ENCODE results near the gene NOG. TPM values are rescaled to one million over a fixed set of nuclear protein-coding genes. Genes with fewer than 3 reads are reported as not detected.

Gene NOG
- 10 to 100 TPM in 1 of 12 donors, 1 to 10 TPM in 10, not detected in 1; 2.6 to 10.1 (median 5.0) TPM for polyA plus RNA-seq (ENCODE audit: insufficient read length in 12 of 12)
- long read RNA-seq, donor 1, transcript NOG-201 (1 exons, 1,892 nt), result major isoform, 7 of 7 reads
- long read RNA-seq, donor 1, partial matches to known transcripts, result 0 of 7 reads
- long read RNA-seq, donor 1, other reads (novel, unspliced or antisense), result 0 of 7 reads
- long read RNA-seq, donor 2, transcript NOG-201 (1 exons, 1,892 nt), result major isoform, 17 of 17 reads
- long read RNA-seq, donor 2, partial matches to known transcripts, result 0 of 17 reads
- long read RNA-seq, donor 2, other reads (novel, unspliced or antisense), result 0 of 17 reads
- long read RNA-seq, donor 3, transcript NOG-201 (1 exons, 1,892 nt), result major isoform, 8 of 8 reads
- long read RNA-seq, donor 3, partial matches to known transcripts, result 0 of 8 reads
- long read RNA-seq, donor 3, other reads (novel, unspliced or antisense), result 0 of 8 reads
- long read RNA-seq, donor 4, partial matches to known transcripts, result 0 of 4 reads
- long read RNA-seq, donor 4, other reads (novel, unspliced or antisense), result 0 of 4 reads
- long read RNA-seq, donor 5, transcript NOG-201 (1 exons, 1,892 nt), result major isoform, 26 of 26 reads
- long read RNA-seq, donor 5, partial matches to known transcripts, result 0 of 26 reads
- long read RNA-seq, donor 5, other reads (novel, unspliced or antisense), result 0 of 26 reads
- long read RNA-seq, donor 6, transcript NOG-201 (1 exons, 1,892 nt), result major isoform, 9 of 9 reads
- long read RNA-seq, donor 6, partial matches to known transcripts, result 0 of 9 reads
- long read RNA-seq, donor 6, other reads (novel, unspliced or antisense), result 0 of 9 reads
- long read RNA-seq, donor 7, partial matches to known transcripts, result 0 of 2 reads
- long read RNA-seq, donor 7, other reads (novel, unspliced or antisense), result 0 of 2 reads
- long read RNA-seq, donor 8, transcript NOG-201 (1 exons, 1,892 nt), result major isoform, 21 of 21 reads
- long read RNA-seq, donor 8, partial matches to known transcripts, result 0 of 21 reads
- long read RNA-seq, donor 8, other reads (novel, unspliced or antisense), result 0 of 21 reads
- long read RNA-seq, donor 9, transcript NOG-201 (1 exons, 1,892 nt), result major isoform, 7 of 7 reads
- long read RNA-seq, donor 9, partial matches to known transcripts, result 0 of 7 reads
- long read RNA-seq, donor 9, other reads (novel, unspliced or antisense), result 0 of 7 reads
- long read RNA-seq, donor 10, transcript NOG-201 (1 exons, 1,892 nt), result major isoform, 17 of 17 reads
- long read RNA-seq, donor 10, partial matches to known transcripts, result 0 of 17 reads
- long read RNA-seq, donor 10, other reads (novel, unspliced or antisense), result 0 of 17 reads
- long read RNA-seq, donor 11, transcript NOG-201 (1 exons, 1,892 nt), result major isoform, 20 of 20 reads
- long read RNA-seq, donor 11, partial matches to known transcripts, result 0 of 20 reads
- long read RNA-seq, donor 11, other reads (novel, unspliced or antisense), result 0 of 20 reads

DNA sequence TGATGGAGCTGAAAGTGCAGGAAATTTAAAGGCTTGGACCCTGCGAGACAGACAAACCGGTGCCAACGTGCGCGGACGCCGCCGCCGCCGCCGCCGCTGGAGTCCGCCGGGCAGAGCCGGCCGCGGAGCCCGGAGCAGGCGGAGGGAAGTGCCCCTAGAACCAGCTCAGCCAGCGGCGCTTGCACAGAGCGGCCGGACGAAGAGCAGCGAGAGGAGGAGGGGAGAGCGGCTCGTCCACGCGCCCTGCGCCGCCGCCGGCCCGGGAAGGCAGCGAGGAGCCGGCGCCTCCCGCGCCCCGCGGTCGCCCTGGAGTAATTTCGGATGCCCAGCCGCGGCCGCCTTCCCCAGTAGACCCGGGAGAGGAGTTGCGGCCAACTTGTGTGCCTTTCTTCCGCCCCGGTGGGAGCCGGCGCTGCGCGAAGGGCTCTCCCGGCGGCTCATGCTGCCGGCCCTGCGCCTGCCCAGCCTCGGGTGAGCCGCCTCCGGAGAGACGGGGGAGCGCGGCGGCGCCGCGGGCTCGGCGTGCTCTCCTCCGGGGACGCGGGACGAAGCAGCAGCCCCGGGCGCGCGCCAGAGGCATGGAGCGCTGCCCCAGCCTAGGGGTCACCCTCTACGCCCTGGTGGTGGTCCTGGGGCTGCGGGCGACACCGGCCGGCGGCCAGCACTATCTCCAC is at the start of gene NOG:
Gene NOG, plus strand, starts transcription at position 54 of the 674 bp plus-strand sequence. Its CDS starts 525 bp downstream, at position 579.
- DNase-seq, result peak; percentile 44

DNA sequence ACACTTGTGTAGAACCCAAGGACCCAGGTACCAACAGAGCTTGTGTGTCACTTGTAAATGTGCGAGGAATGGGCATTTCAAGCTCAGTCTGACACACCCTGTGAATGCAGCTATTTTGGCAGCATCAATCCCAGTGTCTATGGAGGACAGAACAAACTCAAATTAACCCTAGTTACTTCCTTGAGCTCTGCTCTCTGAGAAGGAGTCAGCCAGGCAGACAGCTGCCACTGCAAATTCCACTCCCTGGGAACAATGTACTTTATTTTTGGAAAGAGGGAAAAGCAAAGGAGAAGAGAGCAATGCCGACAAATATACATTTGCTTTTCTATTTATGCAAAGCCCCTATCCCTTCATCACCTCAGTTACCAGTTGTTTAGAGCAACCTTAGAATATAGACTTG is 48.4 kb upstream of the NOG start:
- no peak for DNase-seq

DNA sequence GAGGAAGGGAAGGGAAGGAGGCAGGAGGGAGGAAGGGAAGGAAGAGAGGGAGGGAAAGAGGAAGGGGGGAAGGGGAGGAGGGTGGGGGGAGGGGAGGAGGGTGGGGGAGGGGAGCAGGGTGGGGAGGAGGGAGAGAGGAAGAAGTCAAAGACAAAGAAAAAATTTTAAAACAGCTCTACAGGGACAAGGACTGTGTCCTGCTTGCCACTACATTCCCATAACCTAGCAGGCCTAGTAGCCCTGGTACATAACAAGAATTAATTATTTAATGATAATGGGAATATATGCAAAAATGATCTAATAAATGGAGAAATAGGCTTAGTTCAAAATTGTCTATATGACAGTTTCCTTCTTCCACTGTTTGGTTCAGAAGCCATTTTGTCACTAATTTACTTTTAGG is 47.6 kb upstream of the NOG start:
- DNase-seq, result no peak

DNA sequence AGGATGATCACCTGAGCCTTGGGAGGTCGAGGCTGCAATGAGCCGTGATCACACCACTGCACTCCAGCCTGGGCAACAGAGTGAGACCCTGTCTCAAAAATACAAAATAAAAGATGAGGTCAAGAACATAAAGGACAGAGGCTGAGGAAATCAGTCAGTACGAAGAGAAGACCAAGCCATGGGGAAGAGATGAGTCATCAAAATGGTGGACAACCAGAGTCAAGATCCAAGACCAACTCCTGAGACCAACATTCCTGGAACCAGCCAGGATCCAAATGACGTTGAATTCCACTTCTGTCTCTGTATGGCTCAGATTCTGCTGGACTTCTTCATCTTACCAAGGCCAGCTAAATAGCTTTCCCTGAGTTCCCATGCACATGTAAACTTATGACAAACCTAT is 44.8 kb upstream of the NOG start:
- DNase-seq, result no peak

DNA sequence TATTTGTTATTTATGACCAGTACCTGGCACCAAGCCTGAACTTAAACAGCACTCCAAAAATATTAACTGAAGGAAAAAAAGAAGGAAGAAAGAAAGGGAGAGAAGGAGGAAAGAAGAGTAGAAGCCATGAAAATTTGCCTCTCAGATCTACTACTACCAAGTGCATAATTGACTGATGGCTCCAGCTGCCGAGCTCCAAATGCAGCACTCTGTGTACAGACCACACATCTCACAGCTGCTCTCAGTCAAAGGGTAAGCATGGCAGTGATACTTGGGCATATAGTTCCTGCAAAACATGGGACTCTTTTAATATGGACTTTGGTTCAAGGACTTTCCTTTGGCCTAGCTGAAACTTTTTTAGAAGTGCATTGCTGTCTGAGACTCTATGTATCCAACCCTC is 44.0 kb upstream of the NOG start:
- no peak for DNase-seq

DNA sequence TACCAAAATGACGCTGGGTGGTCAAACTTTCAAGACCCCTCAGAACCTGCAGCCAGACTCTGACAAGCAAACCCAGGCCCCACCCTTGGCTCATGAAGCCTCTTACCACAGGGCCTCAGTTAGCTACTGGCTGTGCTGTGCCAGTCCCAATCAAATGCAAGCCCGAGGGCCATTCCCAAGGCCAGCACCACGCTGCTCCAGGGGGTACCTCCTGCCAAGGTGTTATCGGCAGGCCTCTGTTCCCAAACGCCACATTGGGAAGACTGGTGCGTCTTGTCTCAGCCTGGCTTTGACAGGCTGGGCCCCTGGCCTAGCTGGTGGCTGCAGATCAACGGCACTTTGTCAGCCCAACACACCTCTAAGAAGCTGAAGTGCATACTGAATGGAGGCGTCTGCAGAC is 35.8 kb upstream of the NOG start:
- no peak for DNase-seq

DNA sequence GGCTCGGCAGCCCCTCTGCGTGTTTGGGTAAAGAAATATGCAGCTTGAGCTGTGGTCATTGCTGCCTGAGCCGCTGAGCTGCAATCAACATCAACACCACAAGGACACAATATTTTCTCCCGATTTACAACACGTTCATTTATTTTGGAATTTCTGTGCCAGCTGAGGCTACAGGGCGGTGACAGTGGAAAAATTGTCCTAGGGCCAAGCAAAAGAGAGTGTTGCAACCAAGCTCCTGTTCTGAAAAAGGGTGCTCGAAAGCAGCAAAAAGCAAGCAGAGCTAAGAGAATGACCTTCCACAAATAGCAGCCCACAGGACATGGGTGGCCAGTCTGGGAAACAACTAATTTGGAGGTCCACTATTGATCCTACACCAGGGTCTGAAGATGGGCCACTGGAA is 35.4 kb upstream of the NOG start:
- DNase-seq, result no peak

DNA sequence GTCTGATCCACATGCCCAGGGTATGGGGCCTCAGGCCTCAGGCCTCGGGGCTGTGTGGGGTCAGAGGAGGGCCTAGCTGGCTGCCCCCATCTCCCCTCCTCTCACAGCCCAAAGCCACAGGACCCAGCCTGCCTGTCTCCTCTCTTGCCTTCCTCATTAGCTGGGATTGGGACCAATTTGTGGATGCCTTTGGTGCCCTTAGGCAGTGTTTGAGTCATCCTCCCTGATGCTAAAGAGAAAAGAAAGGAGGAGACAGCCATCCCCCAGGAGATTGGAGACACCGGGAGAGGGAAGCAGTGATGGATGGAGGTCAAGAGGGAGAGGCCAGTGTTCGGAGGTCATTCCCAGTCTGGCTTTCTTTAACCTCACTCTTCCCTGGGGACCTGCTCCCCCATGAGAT is 23.3 kb upstream of the NOG start:
- DNase-seq, result no peak

DNA sequence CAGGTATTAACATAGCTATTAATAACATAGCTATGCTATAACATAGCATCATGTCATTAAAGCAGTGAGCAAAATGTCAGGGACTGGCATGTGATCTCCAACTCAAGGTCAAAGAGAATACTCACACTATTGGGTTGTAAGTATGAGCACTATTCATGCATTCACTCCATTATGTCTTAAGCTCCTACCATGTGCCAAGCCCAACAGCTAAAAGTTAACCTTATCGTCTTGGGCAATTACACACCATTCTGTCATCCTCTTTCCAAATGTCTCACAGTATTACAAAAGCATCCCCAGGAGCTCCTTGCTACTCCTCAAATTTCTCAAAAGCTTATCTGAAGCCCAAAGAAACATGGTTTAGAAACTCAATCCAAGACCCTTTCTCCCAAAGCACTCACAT is 22.0 kb upstream of the NOG start:
- no peak for DNase-seq

DNA sequence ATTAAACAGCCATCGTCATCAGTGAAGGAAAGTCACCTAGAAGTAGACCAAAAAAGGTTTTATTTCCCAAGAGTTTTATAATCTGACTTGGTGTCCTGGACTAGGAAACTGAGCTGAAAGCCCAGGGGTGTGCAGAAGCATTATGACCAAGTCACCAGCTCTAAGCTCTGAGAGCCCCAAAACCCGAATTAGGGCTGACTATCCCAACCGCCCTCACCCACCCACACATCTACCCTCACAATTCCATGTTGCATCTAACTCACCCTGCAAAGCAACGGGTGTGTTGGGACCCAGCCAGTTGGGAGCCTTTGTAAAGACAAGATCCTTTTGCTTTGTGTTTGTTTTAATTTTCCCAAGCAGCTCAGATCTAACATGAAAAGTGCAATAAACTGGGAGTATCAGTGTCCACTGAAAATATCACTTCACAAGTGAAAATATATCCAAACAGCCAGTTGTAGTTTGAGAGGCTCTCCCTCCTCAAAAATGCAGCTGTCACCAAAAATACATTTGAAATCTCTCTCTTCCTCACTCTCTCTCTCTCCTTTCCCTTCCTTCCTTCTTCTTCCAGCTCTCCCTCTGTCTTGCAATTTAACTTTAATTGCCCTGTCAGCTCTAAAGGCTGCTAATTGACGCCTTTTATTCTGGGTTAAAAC is 16.2 kb upstream of the NOG start:
- no peak for DNase-seq

DNA sequence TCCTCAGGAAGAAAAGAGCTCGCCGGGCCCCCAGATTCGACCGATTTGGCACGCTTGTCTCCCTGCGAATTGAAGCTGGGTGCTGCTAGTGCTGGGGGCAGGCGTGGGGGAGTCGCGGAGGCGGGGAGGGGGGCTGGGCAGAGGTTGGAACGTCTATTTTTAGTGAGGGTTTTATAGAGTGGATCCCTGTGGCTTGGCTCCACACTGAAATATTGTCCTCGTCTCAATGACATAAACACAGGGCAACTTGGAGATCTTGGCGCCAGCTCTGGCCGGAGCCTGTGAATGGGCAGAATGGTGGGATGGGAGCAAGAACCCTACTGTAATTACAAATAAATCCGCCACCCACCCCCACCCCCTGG is 15.7 kb upstream of the NOG start:
- no peak for DNase-seq

DNA sequence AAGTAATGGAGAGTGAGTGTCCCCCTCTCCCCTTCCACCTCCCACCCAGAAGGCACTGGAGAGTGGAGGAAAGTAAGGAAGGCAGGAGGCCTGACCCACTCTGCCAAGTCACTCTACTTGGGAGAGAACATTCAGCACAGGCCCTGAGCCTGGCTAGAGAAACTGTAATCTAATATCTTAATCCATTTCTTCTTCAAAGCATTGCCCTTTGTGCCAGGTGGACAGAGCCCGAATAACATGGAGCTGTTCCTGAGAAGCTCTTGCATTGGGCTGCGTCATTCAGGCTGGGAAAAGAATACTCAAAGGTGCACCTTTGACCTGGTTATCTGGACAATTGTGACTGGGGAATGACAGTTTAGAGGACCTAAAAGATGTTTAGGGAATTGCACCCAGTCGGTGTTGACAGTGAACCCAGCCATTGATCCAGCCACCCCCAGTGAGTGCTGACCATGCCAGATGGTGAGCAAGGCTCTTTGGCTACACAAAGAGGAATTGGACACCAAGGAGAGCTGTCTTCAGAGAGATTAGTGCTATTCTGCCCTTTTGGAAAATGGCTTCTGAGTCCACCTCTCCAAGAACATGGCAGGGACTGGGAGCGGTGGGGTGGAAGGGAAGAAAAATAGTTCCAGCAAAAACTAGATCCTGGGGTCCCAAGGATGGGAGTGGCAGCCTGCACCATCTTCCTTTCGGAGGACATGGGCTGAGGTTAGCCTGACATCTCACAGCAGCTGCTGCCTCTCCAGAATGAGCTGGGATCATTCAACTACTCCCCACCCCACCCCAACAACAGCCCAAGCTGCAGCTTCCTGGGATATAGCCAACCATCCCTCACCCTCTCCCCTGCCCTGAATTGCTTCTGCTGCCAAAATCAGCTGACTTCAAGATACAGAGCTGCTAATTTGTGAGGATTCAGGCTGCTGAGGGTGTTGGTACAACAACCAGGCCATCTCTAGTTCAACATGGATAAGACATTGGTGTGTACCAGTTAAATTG is 11.6 kb upstream of the NOG start:
- no peak for DNase-seq

DNA sequence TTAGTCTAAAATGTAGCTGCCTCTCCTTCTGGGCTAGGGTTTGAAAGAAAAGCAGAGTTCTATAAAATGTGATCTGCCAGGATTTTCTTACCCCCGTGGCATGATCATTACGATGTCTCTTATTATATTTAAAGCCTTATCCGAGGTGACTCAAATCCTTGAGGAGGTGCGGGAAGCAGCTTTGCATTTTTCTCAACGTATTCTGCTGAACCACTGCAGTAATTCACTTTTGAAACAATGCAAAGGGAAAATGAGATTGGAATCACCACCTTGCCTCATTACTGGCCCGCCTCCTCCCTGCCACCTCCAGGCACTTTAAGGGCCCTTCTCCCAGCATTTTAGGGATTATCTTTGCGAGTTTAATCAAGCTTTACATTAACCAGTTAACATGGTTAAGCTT is 9.7 kb upstream of the NOG start:
- DNase-seq, result no peak

DNA sequence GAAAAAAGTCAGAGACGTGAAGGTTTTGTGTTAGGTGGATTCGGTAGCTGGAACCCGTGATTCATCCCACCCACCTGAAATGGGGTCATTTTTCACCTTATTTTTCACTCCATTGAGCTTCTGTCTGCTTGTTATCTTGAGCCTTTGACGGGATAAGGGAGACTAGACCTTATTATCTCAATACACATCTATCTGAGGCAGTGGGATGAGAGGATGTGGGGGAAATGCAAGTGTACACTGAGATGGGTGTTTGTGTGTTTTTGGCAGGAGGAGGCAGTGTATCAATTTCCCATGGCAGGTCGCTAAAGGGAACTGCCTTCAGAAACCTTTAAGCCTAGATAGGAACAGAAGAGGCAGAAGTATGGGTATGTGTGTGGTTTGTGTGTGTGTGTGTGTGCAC is 6.2 kb upstream of the NOG start:
- DNase-seq, result no peak

DNA sequence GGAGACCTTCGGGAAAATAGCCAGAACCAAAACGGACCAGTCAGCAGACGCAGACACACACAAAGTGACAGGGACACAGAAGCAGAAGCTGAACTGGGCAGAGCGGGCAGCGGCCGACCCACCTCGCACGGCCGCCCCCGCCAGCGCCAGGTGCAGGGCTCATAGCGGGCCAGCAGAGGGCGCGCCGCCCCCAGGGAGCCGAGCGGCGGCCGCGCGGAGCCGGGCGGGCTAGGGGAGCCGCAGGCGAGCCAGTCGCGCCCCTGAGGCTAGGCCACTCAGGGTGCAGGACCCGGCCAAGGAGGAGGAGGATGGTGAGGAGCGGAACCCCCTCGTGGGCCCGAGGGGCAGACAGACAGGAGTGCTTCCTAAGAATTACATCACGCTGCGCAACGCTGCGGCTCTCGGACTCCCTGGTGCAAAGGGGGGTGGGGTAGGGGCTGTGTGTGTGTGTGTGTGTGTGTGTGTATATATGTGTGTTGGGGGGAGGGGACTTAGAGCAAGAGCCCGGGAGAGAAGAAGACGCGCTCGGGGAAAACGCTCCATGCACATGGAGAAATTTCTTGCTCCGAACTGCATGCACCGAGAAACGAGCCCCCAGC is 913 bp upstream of the NOG start:
- DNase-seq, result peak; percentile 56

DNA sequence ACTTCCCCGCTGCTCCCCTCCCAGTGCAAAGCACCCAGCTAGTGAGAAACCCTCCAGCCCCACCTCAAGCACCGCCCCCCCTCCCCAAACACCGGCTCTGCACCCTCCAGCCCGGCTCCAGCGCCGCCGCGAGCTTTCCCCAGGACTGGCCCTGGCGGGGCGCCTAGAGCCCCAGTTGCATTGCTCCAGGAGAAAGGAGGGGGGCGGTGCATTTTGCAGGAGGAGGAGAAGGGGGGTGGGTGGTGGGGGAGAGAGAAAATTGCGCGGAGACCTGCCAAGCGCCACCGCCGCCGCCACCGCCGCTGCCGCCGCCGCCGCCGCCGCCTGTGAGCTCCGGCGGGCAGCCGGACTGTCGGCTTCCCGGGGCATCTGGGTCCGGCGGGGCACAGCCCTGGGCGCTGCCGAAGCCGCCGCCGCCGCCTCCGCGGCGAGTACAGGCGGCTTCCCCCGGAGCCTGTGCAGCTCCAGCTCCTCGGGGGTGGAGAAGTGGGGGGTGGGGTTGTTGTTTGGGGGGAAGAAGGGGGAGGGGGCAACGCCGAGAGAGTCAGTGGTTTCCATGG is 333 bp upstream of the NOG start:
- DNase-seq, result peak; percentile 33

DNA sequence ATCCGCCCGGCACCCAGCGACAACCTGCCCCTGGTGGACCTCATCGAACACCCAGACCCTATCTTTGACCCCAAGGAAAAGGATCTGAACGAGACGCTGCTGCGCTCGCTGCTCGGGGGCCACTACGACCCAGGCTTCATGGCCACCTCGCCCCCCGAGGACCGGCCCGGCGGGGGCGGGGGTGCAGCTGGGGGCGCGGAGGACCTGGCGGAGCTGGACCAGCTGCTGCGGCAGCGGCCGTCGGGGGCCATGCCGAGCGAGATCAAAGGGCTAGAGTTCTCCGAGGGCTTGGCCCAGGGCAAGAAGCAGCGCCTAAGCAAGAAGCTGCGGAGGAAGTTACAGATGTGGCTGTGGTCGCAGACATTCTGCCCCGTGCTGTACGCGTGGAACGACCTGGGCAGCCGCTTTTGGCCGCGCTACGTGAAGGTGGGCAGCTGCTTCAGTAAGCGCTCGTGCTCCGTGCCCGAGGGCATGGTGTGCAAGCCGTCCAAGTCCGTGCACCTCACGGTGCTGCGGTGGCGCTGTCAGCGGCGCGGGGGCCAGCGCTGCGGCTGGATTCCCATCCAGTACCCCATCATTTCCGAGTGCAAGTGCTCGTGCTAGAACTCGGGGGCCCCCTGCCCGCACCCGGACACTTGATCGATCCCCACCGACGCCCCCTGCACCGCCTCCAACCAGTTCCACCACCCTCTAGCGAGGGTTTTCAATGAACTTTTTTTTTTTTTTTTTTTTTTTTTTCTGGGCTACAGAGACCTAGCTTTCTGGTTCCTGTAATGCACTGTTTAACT is 1.0 kb downstream of the NOG start:
- DNase-seq, result no peak

DNA sequence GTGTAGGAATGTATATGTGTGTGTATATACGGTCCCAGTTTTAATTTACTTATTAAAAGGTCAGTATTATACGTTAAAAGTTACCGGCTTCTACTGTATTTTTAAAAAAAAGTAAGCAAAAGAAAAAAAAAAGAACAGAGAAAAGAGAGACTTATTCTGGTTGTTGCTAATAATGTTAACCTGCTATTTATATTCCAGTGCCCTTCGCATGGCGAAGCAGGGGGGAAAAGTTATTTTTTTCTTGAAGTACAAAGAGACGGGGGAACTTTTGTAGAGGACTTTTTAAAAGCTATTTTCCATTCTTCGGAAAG is 1.6 kb downstream of the NOG start:
- DNase-seq, result no peak
